Measurements from ENCODE around the gene FSTL5.

DNA sequence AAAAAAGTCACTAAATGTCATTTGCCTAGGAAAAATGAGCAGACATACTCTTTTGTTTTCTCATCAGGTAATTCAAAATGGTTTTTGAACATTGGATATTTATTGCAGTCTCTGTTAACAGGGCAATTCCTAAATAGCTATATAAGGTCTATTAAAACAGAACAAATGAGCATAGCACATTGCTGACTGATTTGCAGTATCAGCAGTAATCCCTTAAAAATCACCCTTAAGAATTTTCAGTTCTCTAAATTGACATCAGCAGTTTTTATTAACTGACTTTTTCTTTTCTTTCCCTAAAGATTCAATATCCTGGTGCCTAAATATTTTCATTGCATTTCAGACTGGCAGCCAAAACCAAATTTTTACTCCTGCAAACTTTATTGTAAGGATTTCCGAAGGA, 270.2 kb downstream of the FSTL5 start:
- TF ChIP-seq POLR2A (IDR thresholded peaks at IDR 0.05; ENCODE audit: low read length) (no peak), GATA1 (IDR thresholded peaks at IDR 0.05; ENCODE audit: low read depth, low read length) (no peak)

All from erythroblast (primary cell).